Upper lobe of left lung (tissue), 4 donors: ENCODE data around the gene CATSPER3.

Experiments used
- EP300 ChIP-seq, 4 donors: sonication (generic); formaldehyde crosslinking; IDR thresholded peaks; one replicate each; pipeline ENCODE4 v1.5.1; 2017; ENCODE audit warnings: antibody characterized with exemption in 4 of 4, control low read depth in 2 of 4
- POLR2A ChIP-seq, 4 donors: fragments of 450-650 bp; IDR thresholded peaks; one replicate each; pipeline ENCODE4 v1.5.1; 2016 to 2017; ENCODE audit warnings: antibody characterized with exemption in 4 of 4, mild to moderate bottlenecking in 2 of 4
- POLR2AphosphoS5 ChIP-seq, 2 donors: sonication (generic); formaldehyde crosslinking; IDR thresholded peaks; one replicate each; pipeline ENCODE4 v1.5.1; 2017; ENCODE audit warnings: antibody characterized with exemption in 2 of 2
- TF ChIP-seq, protein P1 (sequence below), 6 experiments: fragments of 450-650 bp in 4 of 6; fragments of 200-600 bp in 2 of 6; sonication (generic) in 2 of 6; IDR thresholded peaks; one replicate each; pipeline ENCODE4 v1.5.1; 2016 to 2019; ENCODE audit warnings: antibody characterized with exemption in 6 of 6

DNA sequence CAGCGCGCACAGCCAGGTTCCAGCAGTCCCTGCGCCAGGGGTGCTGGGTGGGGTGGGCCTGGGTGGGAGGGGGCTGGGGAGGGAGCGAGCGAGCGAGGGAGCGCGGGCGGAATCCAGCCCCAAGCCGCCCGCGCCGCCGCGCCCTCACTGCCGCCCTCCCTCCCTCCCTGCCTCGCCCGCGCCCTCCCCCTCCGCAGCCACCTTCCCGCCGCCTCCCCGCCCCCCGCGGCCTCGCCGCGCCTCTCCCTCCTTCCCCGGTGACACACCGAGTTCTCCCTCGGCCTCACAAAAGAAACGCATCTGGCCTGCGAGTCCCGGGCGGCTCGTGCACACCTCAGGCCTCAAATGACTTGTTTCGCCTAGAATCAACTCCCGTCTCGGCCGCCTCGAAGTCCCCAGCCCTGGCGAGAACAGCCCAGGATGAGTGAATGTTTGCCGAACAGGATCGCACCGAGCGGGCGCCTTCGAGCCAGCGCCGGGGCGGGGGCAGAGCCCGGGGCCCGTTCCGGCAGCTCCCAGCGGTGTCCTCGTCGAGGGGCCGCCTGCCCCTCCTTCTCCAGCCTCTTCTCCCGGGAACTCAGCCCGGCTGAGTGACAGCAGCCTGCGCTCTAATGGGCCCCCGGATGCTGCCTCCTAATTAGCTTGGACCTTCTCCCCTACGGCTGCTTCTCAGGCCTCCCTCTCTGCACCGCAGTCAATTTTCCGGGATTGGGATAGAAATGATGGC is 66.7 kb downstream of the CATSPER3 start:
- TF ChIP-seq, protein P1, sequence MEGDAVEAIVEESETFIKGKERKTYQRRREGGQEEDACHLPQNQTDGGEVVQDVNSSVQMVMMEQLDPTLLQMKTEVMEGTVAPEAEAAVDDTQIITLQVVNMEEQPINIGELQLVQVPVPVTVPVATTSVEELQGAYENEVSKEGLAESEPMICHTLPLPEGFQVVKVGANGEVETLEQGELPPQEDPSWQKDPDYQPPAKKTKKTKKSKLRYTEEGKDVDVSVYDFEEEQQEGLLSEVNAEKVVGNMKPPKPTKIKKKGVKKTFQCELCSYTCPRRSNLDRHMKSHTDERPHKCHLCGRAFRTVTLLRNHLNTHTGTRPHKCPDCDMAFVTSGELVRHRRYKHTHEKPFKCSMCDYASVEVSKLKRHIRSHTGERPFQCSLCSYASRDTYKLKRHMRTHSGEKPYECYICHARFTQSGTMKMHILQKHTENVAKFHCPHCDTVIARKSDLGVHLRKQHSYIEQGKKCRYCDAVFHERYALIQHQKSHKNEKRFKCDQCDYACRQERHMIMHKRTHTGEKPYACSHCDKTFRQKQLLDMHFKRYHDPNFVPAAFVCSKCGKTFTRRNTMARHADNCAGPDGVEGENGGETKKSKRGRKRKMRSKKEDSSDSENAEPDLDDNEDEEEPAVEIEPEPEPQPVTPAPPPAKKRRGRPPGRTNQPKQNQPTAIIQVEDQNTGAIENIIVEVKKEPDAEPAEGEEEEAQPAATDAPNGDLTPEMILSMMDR (IDR thresholded peaks at IDR 0.05) = no peak
- TF ChIP-seq EP300 (IDR thresholded peaks at IDR 0.05) (no peak), POLR2AphosphoS5 (IDR thresholded peaks at IDR 0.05) (no peak), POLR2A (IDR thresholded peaks at IDR 0.05) (no peak)
